ENCODE measurements around the gene VPS13D. TPM values are rescaled to one million over a fixed set of nuclear protein-coding genes. Genes with fewer than 3 reads are reported as not detected.

Gene VPS13D
- total RNA-seq, 1 donor from 2014 or later: 77.8 TPM

DNA sequence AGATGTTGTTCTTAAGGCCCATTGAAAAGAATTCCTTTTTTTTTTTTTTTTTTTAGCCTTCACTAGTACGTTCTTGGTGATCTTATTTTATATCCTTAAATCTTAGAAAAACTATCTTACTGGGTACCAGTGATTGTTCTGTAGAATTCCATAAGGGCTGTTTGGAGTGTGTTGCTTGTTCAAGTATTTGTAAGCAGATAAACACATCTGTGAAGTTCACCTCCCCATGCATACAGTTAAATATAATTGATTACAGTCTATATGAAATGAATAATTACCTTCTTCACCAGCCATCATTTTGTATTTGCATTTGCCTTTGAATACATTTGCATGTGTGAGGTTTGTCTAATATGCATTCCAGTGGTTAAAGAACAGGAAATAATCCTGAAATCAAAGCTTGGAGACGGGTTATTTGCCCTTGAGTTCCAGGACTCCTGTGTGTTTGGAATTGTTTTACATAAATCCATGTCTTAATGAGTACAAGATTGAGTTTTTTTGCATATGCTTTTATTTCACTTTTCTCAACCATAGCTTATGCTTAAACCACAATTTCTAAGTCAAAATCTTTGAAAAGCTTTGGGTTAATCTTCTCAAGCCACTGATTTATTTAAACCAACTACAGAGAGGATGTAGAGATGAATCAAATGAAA is 73.1 kb downstream of the VPS13D start:
- no peak for DNase-seq (ENCODE audit: low spot score in 2 of 2, unreplicated experiment in 2 of 2)
- Mint-ChIP-seq H3K27me3 (ENCODE audit: low read depth) (no peaks in the 10 kb centered on the region), H3K4me3 (no peak overlapping the region), H3K36me3 (peaks cover 59% of the 10 kb centered on the region), H3K4me1 (peaks cover 14% of the 10 kb centered on the region), H3K9me3 (peaks cover 20% of the 10 kb centered on the region), H3K27ac (peak overlapping the region; percentile 55)
- TF ChIP-seq, protein P1, sequence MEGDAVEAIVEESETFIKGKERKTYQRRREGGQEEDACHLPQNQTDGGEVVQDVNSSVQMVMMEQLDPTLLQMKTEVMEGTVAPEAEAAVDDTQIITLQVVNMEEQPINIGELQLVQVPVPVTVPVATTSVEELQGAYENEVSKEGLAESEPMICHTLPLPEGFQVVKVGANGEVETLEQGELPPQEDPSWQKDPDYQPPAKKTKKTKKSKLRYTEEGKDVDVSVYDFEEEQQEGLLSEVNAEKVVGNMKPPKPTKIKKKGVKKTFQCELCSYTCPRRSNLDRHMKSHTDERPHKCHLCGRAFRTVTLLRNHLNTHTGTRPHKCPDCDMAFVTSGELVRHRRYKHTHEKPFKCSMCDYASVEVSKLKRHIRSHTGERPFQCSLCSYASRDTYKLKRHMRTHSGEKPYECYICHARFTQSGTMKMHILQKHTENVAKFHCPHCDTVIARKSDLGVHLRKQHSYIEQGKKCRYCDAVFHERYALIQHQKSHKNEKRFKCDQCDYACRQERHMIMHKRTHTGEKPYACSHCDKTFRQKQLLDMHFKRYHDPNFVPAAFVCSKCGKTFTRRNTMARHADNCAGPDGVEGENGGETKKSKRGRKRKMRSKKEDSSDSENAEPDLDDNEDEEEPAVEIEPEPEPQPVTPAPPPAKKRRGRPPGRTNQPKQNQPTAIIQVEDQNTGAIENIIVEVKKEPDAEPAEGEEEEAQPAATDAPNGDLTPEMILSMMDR (IDR thresholded peaks at IDR 0.05; ENCODE audit: unreplicated experiment): no peak

DNA sequence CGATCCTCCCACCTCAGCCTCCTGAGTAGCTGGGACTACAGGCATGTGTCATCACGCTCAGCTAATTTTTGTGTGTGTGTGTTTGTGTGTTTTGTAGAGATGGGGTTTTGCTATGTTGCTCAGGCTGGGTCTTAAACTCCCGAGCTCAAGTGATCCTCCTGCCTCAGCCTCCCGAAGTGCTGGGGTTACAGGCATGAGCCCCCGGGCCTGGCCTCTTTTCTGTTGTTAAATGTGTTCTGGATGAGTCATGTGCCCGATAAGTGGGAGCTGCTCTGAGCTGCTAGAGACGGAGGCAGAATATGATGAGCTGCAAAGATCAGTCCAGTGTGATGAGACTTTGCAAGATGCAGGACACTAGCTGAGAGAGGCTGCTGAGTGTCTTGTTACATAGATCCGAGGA is 75.5 kb downstream of the VPS13D start:
- Mint-ChIP-seq H3K4me1 (peaks cover 22% of the 10 kb centered on the region), H3K4me3 (no peak overlapping the region), H3K27ac (no peak overlapping the region)

DNA sequence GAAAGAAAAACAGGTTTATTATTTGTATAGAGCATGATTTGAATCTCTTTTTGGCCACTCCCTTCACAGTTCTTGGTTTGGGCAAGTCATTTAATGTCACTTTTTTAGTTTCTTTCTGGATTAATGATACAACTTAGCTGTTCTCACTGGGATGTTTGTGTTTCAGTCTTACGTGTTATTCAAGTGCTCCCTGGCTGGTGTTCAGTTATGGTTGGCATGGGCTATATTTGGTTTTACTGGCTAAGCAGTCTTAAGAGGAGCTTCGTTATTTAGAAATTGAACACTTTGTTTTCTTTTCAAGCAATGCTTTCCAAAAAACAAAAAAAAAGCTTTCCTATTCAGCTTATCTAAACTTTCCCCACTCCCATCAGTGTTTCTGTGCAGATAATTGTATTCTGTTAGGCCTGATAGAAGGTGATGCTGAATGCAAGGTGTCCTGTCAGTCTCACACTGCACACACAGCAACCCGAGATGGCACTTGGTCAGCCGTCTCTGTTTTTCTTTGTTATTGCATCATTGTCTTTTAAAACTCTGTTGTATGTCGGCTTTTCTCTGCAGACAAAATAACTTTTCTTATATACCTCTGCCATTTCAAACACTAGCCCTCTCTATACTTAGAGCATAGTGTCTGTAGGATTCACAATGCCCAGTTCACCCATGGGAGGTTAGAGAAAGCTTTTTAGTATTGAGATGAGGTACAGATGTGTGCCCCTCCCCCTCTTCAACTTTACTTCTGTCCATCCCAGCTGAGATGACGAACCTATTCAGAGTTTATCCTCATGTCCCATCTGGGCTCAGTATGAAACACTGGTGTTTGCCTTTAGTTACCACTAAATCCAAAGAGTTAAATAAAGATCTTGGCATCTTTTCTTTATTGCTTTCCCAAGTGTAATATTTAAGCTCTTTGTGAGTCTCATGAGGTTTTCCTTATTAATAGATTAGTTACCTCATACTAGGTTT is 80.2 kb downstream of the VPS13D start:
- Mint-ChIP-seq H3K36me3 (peaks cover 56% of the 10 kb centered on the region), H3K9me3 (peaks cover 20% of the 10 kb centered on the region), H3K27ac (peak overlapping the region; percentile 83), H3K27me3 (ENCODE audit: low read depth) (no peaks in the 10 kb centered on the region), H3K4me1 (peaks cover 21% of the 10 kb centered on the region), H3K4me3 (no peak overlapping the region)
- TF ChIP-seq, protein P1 (IDR thresholded peaks at IDR 0.05; ENCODE audit: unreplicated experiment): no peak
- no peak for DNase-seq (ENCODE audit: low spot score in 2 of 2, unreplicated experiment in 2 of 2)

More for the DNA sequence above, 75.5 kb downstream of the VPS13D start:
- TF ChIP-seq, protein P1 (IDR thresholded peaks at IDR 0.05; ENCODE audit: unreplicated experiment): no peak
- H3K9me3 Mint-ChIP-seq: peaks cover 20% of the 10 kb centered on the region
- DNase-seq (ENCODE audit: low spot score in 2 of 2, unreplicated experiment in 2 of 2): no peak
- H3K27me3 Mint-ChIP-seq (ENCODE audit: low read depth): no peaks in the 10 kb centered on the region
- peaks cover 61% of the 10 kb centered on the region for H3K36me3 Mint-ChIP-seq

DNA sequence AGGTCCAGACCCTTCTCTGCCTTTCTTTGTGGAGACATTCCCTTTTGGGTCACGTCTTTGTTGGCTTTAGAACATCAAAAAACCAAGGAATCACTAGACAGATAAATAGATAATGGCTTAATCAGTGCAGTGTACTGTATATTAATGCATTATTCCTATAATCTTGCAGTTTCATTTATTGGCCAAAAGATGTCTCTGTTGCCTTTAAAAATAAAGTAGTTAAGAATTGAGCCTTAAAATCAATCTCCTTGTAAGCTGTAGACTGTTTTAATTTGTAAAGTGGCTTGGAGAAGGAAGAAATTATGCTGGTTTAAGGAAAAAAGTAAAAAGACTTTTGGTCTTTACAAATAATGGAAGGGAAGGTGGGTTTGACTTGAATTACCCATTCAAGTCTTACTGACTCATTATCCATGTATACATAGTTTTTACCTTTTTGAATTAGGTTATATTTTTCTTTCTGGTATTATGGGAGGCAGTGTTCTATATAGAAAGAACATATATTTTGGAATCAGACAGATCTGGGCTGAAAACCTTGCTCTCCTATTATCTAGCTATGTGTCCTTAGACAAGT is 84.6 kb downstream of the VPS13D start:
- H3K27me3 Mint-ChIP-seq (ENCODE audit: low read depth): no peaks in the 10 kb centered on the region
- no peak overlapping the region for H3K4me3 Mint-ChIP-seq
- H3K27ac Mint-ChIP-seq: peak overlapping the region; percentile 94
- peaks cover 30% of the 10 kb centered on the region for H3K36me3 Mint-ChIP-seq
- TF ChIP-seq, protein P1 (IDR thresholded peaks at IDR 0.05; ENCODE audit: unreplicated experiment): peak; percentile 65
- no peaks in the 10 kb centered on the region for H3K9me3 Mint-ChIP-seq
- peaks cover 58% of the 10 kb centered on the region for H3K4me1 Mint-ChIP-seq
- DNase-seq (ENCODE audit: low spot score in 2 of 2, unreplicated experiment in 2 of 2): no peak

DNA sequence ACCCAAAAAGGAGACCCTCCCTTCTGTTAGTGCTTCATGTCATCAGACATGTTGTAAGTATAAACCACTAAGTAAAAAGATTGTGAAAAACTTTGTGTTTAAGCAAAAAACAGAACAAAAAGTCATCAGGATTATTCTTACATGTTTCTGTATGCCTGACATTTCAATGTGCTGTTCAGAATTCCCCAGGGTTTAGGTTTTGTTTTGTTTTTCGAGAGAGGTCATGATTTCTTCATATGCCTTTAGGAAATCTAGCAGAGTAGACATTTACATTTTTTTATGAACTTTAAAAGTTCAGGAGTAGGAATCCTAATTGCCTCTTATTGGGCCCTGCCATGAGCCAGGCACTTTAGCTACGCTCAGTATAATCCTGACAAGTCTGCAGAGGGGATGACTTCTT is 85.3 kb downstream of the VPS13D start:
- H3K27me3 Mint-ChIP-seq (ENCODE audit: low read depth): no peaks in the 10 kb centered on the region
- TF ChIP-seq, protein P1 (IDR thresholded peaks at IDR 0.05; ENCODE audit: unreplicated experiment): no peak
- H3K4me1 Mint-ChIP-seq: peaks cover 59% of the 10 kb centered on the region
- no peak overlapping the region for H3K4me3 Mint-ChIP-seq
- H3K36me3 Mint-ChIP-seq: peaks cover 29% of the 10 kb centered on the region
- H3K27ac Mint-ChIP-seq: peak overlapping the region; percentile 94
- no peaks in the 10 kb centered on the region for H3K9me3 Mint-ChIP-seq
- DNase-seq (ENCODE audit: low spot score in 2 of 2, unreplicated experiment in 2 of 2): no peak

All from mesothelial cell of epicardium (in vitro differentiated cells).